Ascending aorta (tissue), 2 donors: ENCODE data around the gene ABCA13. TPM values are rescaled to one million over a fixed set of nuclear protein-coding genes. Genes with fewer than 3 reads are reported as not detected.

ENCODE experiments used
- DNase-seq, 2 donors: peaks; one replicate each; pipeline ENCODE4 v3.0.0-alpha.2; 2019; ENCODE audit warnings: low spot score in 2 of 2
- H3K27ac ChIP-seq, 2 donors: fragments of 200-600 bp; sonication (generic); one replicate each; pipeline ENCODE4 v1.5.1; 2016 to 2017; ENCODE audit warnings: mild to moderate bottlenecking in 1 of 2
- H3K27me3 ChIP-seq: fragments of 200-600 bp; sonication (generic); one replicate; pipeline ENCODE4 v1.5.1; 2017
- H3K36me3 ChIP-seq, 2 donors: fragments of 200-600 bp; sonication (generic); one replicate each; pipeline ENCODE4 v1.5.1; 2016
- H3K4me1 ChIP-seq, 2 donors: fragments of 200-600 bp; sonication (generic); one replicate each; pipeline ENCODE4 v1.5.1; 2016 to 2017; ENCODE audit warnings: mild to moderate bottlenecking in 1 of 2
- H3K4me3 ChIP-seq, 2 donors: fragments of 200-600 bp; sonication (generic); one replicate each; pipeline ENCODE4 v1.5.1; 2016 to 2017; ENCODE audit warnings: mild to moderate bottlenecking in 1 of 2
- H3K9me3 ChIP-seq, 2 donors: fragments of 200-600 bp; sonication (generic); one replicate each; pipeline ENCODE4 v1.5.1; 2016
- CTCF ChIP-seq, 3 experiments: fragments of 200-600 bp in 2 of 3; fragments of 450-650 bp in 1 of 3; sonication (generic) in 2 of 3; IDR thresholded peaks; one replicate each; pipeline ENCODE4 v1.5.1; 2016 to 2019; ENCODE audit warnings: antibody characterized with exemption in 3 of 3, mild to moderate bottlenecking in 1 of 3, moderate library complexity in 1 of 3
- intact Hi-C: fragments of 100-400 bp; cut with DNase I; formaldehyde crosslinking; loops from one replicate; pipeline ENCODE4 v1.15.1; 2023
- total RNA-seq: library from RNA; depleted of rRNA; stranded (reverse); fragments of >200 nt; gene quantifications from one replicate; pipeline ENCODE4 v1.1.0, GENCODE V29; 2016

ABCA13 gene
- total RNA-seq, 1 donor from 2014 or later, result not detected

- no peak overlapping the region for H3K27ac ChIP-seq
- TF ChIP-seq CTCF (IDR thresholded peaks at IDR 0.05), result no peak
Measured at GRCh38 chr7:48317360-48317759, 146.1 kb downstream of the ABCA13 start.

GRCh38 chr7:48321319-48322010 lies 150.2 kb downstream of the ABCA13 start:
- Histone ChIP-seq H3K4me3 (no peak overlapping the region), H3K27ac (no peak overlapping the region), H3K4me1 (no peaks in the 10 kb centered on the region), H3K36me3 (no peaks in the 10 kb centered on the region), H3K9me3 (peaks cover 0 to 4% of the 10 kb centered on the region in 2 donors), H3K27me3 (no peaks in the 10 kb centered on the region)
- DNase-seq, result no peak
- intact Hi-C loops, result no loop called here
- no peak for TF ChIP-seq CTCF (IDR thresholded peaks at IDR 0.05)

More at GRCh38 chr7:48317360-48317759, 146.1 kb downstream of the ABCA13 start:
- Histone ChIP-seq H3K4me3 (no peak overlapping the region), H3K27me3 (no peaks in the 10 kb centered on the region), H3K36me3 (no peaks in the 10 kb centered on the region), H3K4me1 (no peaks in the 10 kb centered on the region), H3K9me3 (no peaks in the 10 kb centered on the region)
- no peak for DNase-seq
- intact Hi-C loops, result no loop called here

- Histone ChIP-seq H3K4me3 (no peak overlapping the region), H3K4me1 (no peaks in the 10 kb centered on the region), H3K27ac (no peak overlapping the region), H3K9me3 (no peaks in the 10 kb centered on the region), H3K27me3 (no peaks in the 10 kb centered on the region), H3K36me3 (no peaks in the 10 kb centered on the region)
- no peak for TF ChIP-seq CTCF (IDR thresholded peaks at IDR 0.05)
- intact Hi-C loops, result no loop called here
- DNase-seq, result no peak
Measured at GRCh38 chr7:48337012-48337621, 165.9 kb downstream of the ABCA13 start.

- no peak for DNase-seq
- Histone ChIP-seq H3K4me1 (no peaks in the 10 kb centered on the region), H3K27me3 (no peaks in the 10 kb centered on the region), H3K27ac (no peak overlapping the region), H3K9me3 (no peaks in the 10 kb centered on the region), H3K4me3 (no peak overlapping the region), H3K36me3 (no peaks in the 10 kb centered on the region)
- intact Hi-C loops, result no loop called here
- TF ChIP-seq CTCF (IDR thresholded peaks at IDR 0.05), result no peak
Measured at GRCh38 chr7:48337781-48338180, 166.5 kb downstream of the ABCA13 start.

- intact Hi-C loops, result no loop called here
- H3K9me3 ChIP-seq, result no peaks in the 10 kb centered on the region
- H3K27ac ChIP-seq, result no peak overlapping the region
- no peak overlapping the region for H3K4me3 ChIP-seq
- no peaks in the 10 kb centered on the region for H3K27me3 ChIP-seq
- no peaks in the 10 kb centered on the region for H3K4me1 ChIP-seq
- no peaks in the 10 kb centered on the region for H3K36me3 ChIP-seq
- DNase-seq, result no peak
- no peak for TF ChIP-seq CTCF (IDR thresholded peaks at IDR 0.05)
Measured at GRCh38 chr7:48347230-48347825, 176.1 kb downstream of the ABCA13 start.
